ENCODE measurements around the gene TULP4. TPM values are rescaled to one million over a fixed set of nuclear protein-coding genes. Genes with fewer than 3 reads are reported as not detected.

The TULP4 gene
- total and polyA plus RNA-seq, 2 donors (not counting 1 experiment from before 2014, with no cell fraction given), result 16.8 to 88.2 TPM

- Histone ChIP-seq H3K4me2 (ENCODE audit: extremely low read depth, insufficient read depth, low read length) (no peak overlapping the region), H2AFZ (ENCODE audit: low read length) (no peak overlapping the region), H3K36me3 (ENCODE audit: control insufficient read depth, insufficient read depth, low read length) (no peaks in the 10 kb centered on the region), H3K27me3 (ENCODE audit: control insufficient read depth, insufficient read depth, low read length) (no peaks in the 10 kb centered on the region), H3K9ac (ENCODE audit: insufficient read depth, low read length) (no peak overlapping the region), H3K4me3 (replicated peaks in 1 of 4; ENCODE audit: control extremely low read depth in 1 of 4, insufficient read depth in 1 of 4, low read depth in 3 of 4, low read length in 4 of 4) (no peak overlapping the region), H3K79me2 (ENCODE audit: control insufficient read depth, insufficient read depth, low read length) (no peaks in the 10 kb centered on the region), H4K20me1 (ENCODE audit: control insufficient read depth, extremely low read depth, insufficient read depth, low read length) (no peaks in the 10 kb centered on the region), H3K9me3 (ENCODE audit: control insufficient read depth, insufficient read depth, low read depth, low read length) (no peaks in the 10 kb centered on the region), H3K4me1 (ENCODE audit: control insufficient read depth, extremely low read depth, insufficient read depth, low read length) (peaks cover 4% of the 10 kb centered on the region), H3K27ac (ENCODE audit: insufficient read depth, low read length) (no peak overlapping the region)
- TF ChIP-seq CTCF (conservative IDR thresholded peaks at IDR 0.05 in 1 of 2, IDR thresholded peaks at IDR 0.05 in 1 of 2; ENCODE audit: low read depth in 1 of 2, low read length in 2 of 2) (no peak), EZH2 (IDR thresholded peaks at IDR 0.05; ENCODE audit: low read length, missing control alignments) (no peak)
- no peak for DNase-seq (ENCODE audit: low read depth in 2 of 2)
Measured at GRCh38 chr6:158372574-158372973, 60.3 kb downstream of the TULP4 start.

GRCh38 chr6:158373214-158373613, 60.9 kb downstream of the TULP4 start:
- no peak overlapping the region for H3K4me3 ChIP-seq (replicated peaks in 1 of 4; ENCODE audit: control extremely low read depth in 1 of 4, insufficient read depth in 1 of 4, low read depth in 3 of 4, low read length in 4 of 4)
- no peaks in the 10 kb centered on the region for H3K27me3 ChIP-seq (ENCODE audit: control insufficient read depth, insufficient read depth, low read length)
- H3K27ac ChIP-seq (ENCODE audit: insufficient read depth, low read length), result no peak overlapping the region
- no peak overlapping the region for H3K9ac ChIP-seq (ENCODE audit: insufficient read depth, low read length)
- no peak for TF ChIP-seq EZH2 (IDR thresholded peaks at IDR 0.05; ENCODE audit: low read length, missing control alignments)
- TF ChIP-seq CTCF (conservative IDR thresholded peaks at IDR 0.05 in 1 of 2, IDR thresholded peaks at IDR 0.05 in 1 of 2; ENCODE audit: low read depth in 1 of 2, low read length in 2 of 2), result no peak
- peaks cover 7% of the 10 kb centered on the region for H3K4me1 ChIP-seq (ENCODE audit: control insufficient read depth, extremely low read depth, insufficient read depth, low read length)
- H4K20me1 ChIP-seq (ENCODE audit: control insufficient read depth, extremely low read depth, insufficient read depth, low read length), result no peaks in the 10 kb centered on the region
- no peak overlapping the region for H2AFZ ChIP-seq (ENCODE audit: low read length)
- no peaks in the 10 kb centered on the region for H3K9me3 ChIP-seq (ENCODE audit: control insufficient read depth, insufficient read depth, low read depth, low read length)
- H3K79me2 ChIP-seq (ENCODE audit: control insufficient read depth, insufficient read depth, low read length), result no peaks in the 10 kb centered on the region
- DNase-seq (ENCODE audit: low read depth in 2 of 2), result no peak
- no peaks in the 10 kb centered on the region for H3K36me3 ChIP-seq (ENCODE audit: control insufficient read depth, insufficient read depth, low read length)
- H3K4me2 ChIP-seq (ENCODE audit: extremely low read depth, insufficient read depth, low read length), result no peak overlapping the region

- Histone ChIP-seq H2AFZ (ENCODE audit: low read length) (no peak overlapping the region), H3K27ac (ENCODE audit: insufficient read depth, low read length) (no peak overlapping the region), H4K20me1 (ENCODE audit: control insufficient read depth, extremely low read depth, insufficient read depth, low read length) (no peaks in the 10 kb centered on the region), H3K4me3 (replicated peaks in 1 of 4; ENCODE audit: control extremely low read depth in 1 of 4, insufficient read depth in 1 of 4, low read depth in 3 of 4, low read length in 4 of 4) (no peak overlapping the region), H3K36me3 (ENCODE audit: control insufficient read depth, insufficient read depth, low read length) (no peaks in the 10 kb centered on the region), H3K9me3 (ENCODE audit: control insufficient read depth, insufficient read depth, low read depth, low read length) (no peaks in the 10 kb centered on the region), H3K4me2 (ENCODE audit: extremely low read depth, insufficient read depth, low read length) (no peak overlapping the region), H3K27me3 (ENCODE audit: control insufficient read depth, insufficient read depth, low read length) (no peaks in the 10 kb centered on the region), H3K4me1 (ENCODE audit: control insufficient read depth, extremely low read depth, insufficient read depth, low read length) (peaks cover 7% of the 10 kb centered on the region), H3K9ac (ENCODE audit: insufficient read depth, low read length) (no peak overlapping the region), H3K79me2 (ENCODE audit: control insufficient read depth, insufficient read depth, low read length) (no peaks in the 10 kb centered on the region)
- DNase-seq (ENCODE audit: low read depth in 2 of 2), result peak; percentile 27 to 30
- TF ChIP-seq CTCF (conservative IDR thresholded peaks at IDR 0.05 in 1 of 2, IDR thresholded peaks at IDR 0.05 in 1 of 2; ENCODE audit: low read depth in 1 of 2, low read length in 2 of 2), result no peak
- TF ChIP-seq EZH2 (IDR thresholded peaks at IDR 0.05; ENCODE audit: low read length, missing control alignments), result no peak
Measured at GRCh38 chr6:158374020-158374419, 61.8 kb downstream of the TULP4 start.

All from fibroblast of lung (primary cell).